ENCODE results near the gene RAI1. TPM values are rescaled to one million over a fixed set of nuclear protein-coding genes. Genes with fewer than 3 reads are reported as not detected.

The RAI1 gene
- total and polyA plus RNA-seq, 2 of the 13 experiments (the other 11 are each of a cell fraction or from before 2014, with no cell fraction given): 3.4 to 5.2 TPM

- TF ChIP-seq ZSCAN5A (CRISPR knock-in tag; IDR thresholded peaks at IDR 0.05; ENCODE audit: borderline replicate concordance): no peak
These were observed 164.7 kb downstream of the RAI1 start (continued) for GRCh38 chr17:17846003-17846402.

- no peak overlapping the region for H3K27ac ChIP-seq (ENCODE audit: extremely low read length, insufficient read depth, low read length)
- H3K27me3 ChIP-seq (ENCODE audit: control insufficient read depth in 1 of 2, insufficient read depth in 2 of 2, low read length in 2 of 2): no peaks in the 10 kb centered on the region; a peak in 2 of 5 replicates
- TF ChIP-seq MYC (CRISPR knock-in tag; IDR thresholded peaks at IDR 0.05; ENCODE audit: borderline replicate concordance) (no peak), THRA (CRISPR knock-in tag; IDR thresholded peaks at IDR 0.05; ENCODE audit: borderline replicate concordance) (no peak), BORCS8-MEF2B (CRISPR knock-in tag; IDR thresholded peaks at IDR 0.05) (no peak), ZZZ3 (CRISPR knock-in tag; IDR thresholded peaks at IDR 0.05; ENCODE audit: borderline replicate concordance) (no peak), SNRNP70 (IDR thresholded peaks at IDR 0.05; ENCODE audit: low read depth, low read length) (no peak), ZNF431 (CRISPR knock-in tag; IDR thresholded peaks at IDR 0.05; ENCODE audit: borderline replicate concordance, low read depth) (no peak), ZNF280B (CRISPR knock-in tag; IDR thresholded peaks at IDR 0.05; ENCODE audit: borderline replicate concordance) (no peak), MLX (CRISPR knock-in tag; IDR thresholded peaks at IDR 0.05) (no peak), DR1 (CRISPR knock-in tag; IDR thresholded peaks at IDR 0.05) (no peak), PBX2 (CRISPR knock-in tag; IDR thresholded peaks at IDR 0.05) (no peak), BRD4 (CRISPR knock-in tag; IDR thresholded peaks at IDR 0.05) (no peak), KMT2A (CRISPR knock-in tag; IDR thresholded peaks at IDR 0.05) (no peak), ZMYM3 (CRISPR knock-in tag; IDR thresholded peaks at IDR 0.05) (no peak), ARNT2 (CRISPR knock-in tag; IDR thresholded peaks at IDR 0.05; ENCODE audit: low read depth) (no peak), ZNF546 (CRISPR knock-in tag; conservative IDR thresholded peaks at IDR 0.05) (no peak), ZEB1 (IDR thresholded peaks at IDR 0.05; ENCODE audit: insufficient replicate concordance, low read depth) (no peak), TAF1 (CRISPR knock-in tag; IDR thresholded peaks at IDR 0.05) (no peak)
These were observed 165.4 kb downstream of the RAI1 start for GRCh38 chr17:17846645-17847044.

More at GRCh38 chr17:17846645-17847044, 165.4 kb downstream of the RAI1 start:
- BruUV-seq (replicated peaks): no TSS peak
- Histone ChIP-seq H3K9ac (ENCODE audit: insufficient read depth, low read depth, low read length) (no peak overlapping the region), H3K4me1 (ENCODE audit: insufficient read depth, low read length) (peaks cover 62% of the 10 kb centered on the region), H3K4me3 (replicated peaks in 1 of 3; ENCODE audit: insufficient read depth in 1 of 3, low read depth in 2 of 3, low read length in 3 of 3) (no peak overlapping the region), H3K4me2 (ENCODE audit: low read depth, low read length) (no peak overlapping the region), H3K36me3 (replicated peaks in 1 of 2; ENCODE audit: control insufficient read depth in 1 of 2, insufficient read depth in 2 of 2, low read length in 2 of 2) (no peaks in the 10 kb centered on the region), H3K79me2 (ENCODE audit: insufficient read depth, low read length) (no peaks in the 10 kb centered on the region), H4K20me1 (ENCODE audit: insufficient read depth, low read length) (no peaks in the 10 kb centered on the region), H3K9me3 (ENCODE audit: low read length) (no peaks in the 10 kb centered on the region), H2AFZ (ENCODE audit: low read length) (no peak overlapping the region)
- ATAC-seq: no peak
- no peak for FAIRE-seq
- intact Hi-C loops (cut with micrococcal nuclease; ENCODE audit: unreplicated experiment): no loop called here
- ChIA-PET CTCF (ENCODE audit: low intra/inter-chr PET ratio, low total read pairs) (no interaction called here), POLR2A (interaction anchor here (6.4 kb wide), 1 partner anchor 9 kb away, joined by 51 read pairs; the partner anchor contains the start of gene SREBF1)
- no peak for DNase-seq (ENCODE audit: low spot score)
- in situ Hi-C loops (cut with HindIII; ENCODE audit: extremely low pct_ligation_motif_present, low pct_unique_long_range_greater_than_20kb): no loop called here
- no CpG with 5 or more reads among the region's 8 CpGs for WGBS (ENCODE audit: low lambda C conversion rate)

Data from HepG2 (cell line).